ENCODE results near the gene CLEC3B.

DNA sequence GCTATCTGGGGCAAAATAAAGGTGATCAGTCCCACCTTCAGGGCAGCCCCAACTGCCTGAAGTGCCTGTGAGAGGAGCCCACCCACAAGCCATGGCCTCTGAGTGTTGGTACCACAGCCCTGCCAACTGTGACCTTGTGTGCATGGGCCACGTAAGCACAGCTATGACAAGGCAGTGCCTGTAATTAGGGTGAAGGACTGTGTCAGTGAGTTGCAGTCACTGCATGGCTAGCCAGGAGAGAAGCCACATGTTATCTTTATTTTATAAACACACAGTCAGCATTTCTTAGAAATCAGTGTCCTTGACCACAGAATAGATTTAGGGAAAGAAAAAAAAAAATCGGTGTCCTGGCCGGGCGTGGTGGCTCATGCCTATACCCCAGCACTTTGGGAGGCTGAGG, 25.3 kb upstream of the CLEC3B start:
- TF ChIP-seq, protein P1, sequence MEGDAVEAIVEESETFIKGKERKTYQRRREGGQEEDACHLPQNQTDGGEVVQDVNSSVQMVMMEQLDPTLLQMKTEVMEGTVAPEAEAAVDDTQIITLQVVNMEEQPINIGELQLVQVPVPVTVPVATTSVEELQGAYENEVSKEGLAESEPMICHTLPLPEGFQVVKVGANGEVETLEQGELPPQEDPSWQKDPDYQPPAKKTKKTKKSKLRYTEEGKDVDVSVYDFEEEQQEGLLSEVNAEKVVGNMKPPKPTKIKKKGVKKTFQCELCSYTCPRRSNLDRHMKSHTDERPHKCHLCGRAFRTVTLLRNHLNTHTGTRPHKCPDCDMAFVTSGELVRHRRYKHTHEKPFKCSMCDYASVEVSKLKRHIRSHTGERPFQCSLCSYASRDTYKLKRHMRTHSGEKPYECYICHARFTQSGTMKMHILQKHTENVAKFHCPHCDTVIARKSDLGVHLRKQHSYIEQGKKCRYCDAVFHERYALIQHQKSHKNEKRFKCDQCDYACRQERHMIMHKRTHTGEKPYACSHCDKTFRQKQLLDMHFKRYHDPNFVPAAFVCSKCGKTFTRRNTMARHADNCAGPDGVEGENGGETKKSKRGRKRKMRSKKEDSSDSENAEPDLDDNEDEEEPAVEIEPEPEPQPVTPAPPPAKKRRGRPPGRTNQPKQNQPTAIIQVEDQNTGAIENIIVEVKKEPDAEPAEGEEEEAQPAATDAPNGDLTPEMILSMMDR (conservative IDR thresholded peaks at IDR 0.05): no peak
- TF ChIP-seq ZFX (IDR thresholded peaks at IDR 0.05): no peak

Measured in C4-2B (cell line).